CD14-positive monocyte (primary cell): ENCODE data around the gene GDPD4. TPM values are rescaled to one million over a fixed set of nuclear protein-coding genes. Genes with fewer than 3 reads are reported as not detected.

Experiments
- DNase-seq, 3 donors: peaks; one replicate each; pipeline ENCODE4 v3.0.0-alpha.2; 2011 to 2022
- H2AFZ ChIP-seq: 2 replicates; pipeline ENCODE4 v1.6.0; 2012; ENCODE audit warnings: mild to moderate bottlenecking, low read depth, low read length, inconsistent platforms; ENCODE audit not compliant: insufficient read depth, poor library complexity, severe bottlenecking
- H3K27ac ChIP-seq, 2 donors: 1 replicate in 1 of 2; 2 replicates in 1 of 2; pipeline ENCODE4 v1.5.1; 2012 to 2013; ENCODE audit warnings: low read length in 2 of 2, control low read depth in 1 of 2, inconsistent platforms in 1 of 2, low read depth in 1 of 2, mild to moderate bottlenecking in 1 of 2
- H3K27me3 ChIP-seq, 2 donors: one replicate each; pipeline versions ENCODE4 v1.6.0 to v1.6.1; 2011 to 2013; ENCODE audit warnings: low read length in 2 of 2; ENCODE audit not compliant: control insufficient read depth in 2 of 2, insufficient read depth in 2 of 2
- H3K36me3 ChIP-seq, 2 donors: replicated peaks in 1 of 2; 1 replicate in 1 of 2; 2 replicates in 1 of 2; pipeline versions ENCODE4 v1.5.1 to v1.6.1; 2012 to 2013; ENCODE audit warnings: low read length in 2 of 2, control low read depth in 1 of 2, inconsistent platforms in 1 of 2, mild to moderate bottlenecking in 1 of 2; ENCODE audit not compliant: insufficient read depth in 2 of 2, control insufficient read depth in 1 of 2
- H3K4me1 ChIP-seq, 2 donors: 1 replicate in 1 of 2; 2 replicates in 1 of 2; pipeline versions ENCODE4 v1.5.1 to v1.6.1; 2012 to 2013; ENCODE audit warnings: low read length in 2 of 2, control low read depth in 1 of 2, inconsistent platforms in 1 of 2, mild to moderate bottlenecking in 1 of 2, moderate library complexity in 1 of 2; ENCODE audit not compliant: insufficient read depth in 2 of 2, control insufficient read depth in 1 of 2
- H3K4me2 ChIP-seq: replicated peaks from 2 replicates; pipeline ENCODE3; 2012; ENCODE audit warnings: low read length, moderate library complexity, mild to moderate bottlenecking; ENCODE audit not compliant: poor library complexity, severe bottlenecking; ENCODE audit errors: extremely low read depth
- H3K4me3 ChIP-seq, 3 experiments: fragments of 200-600 bp in 1 of 3; sonication (generic) in 1 of 3; replicated peaks in 1 of 3; 1 replicate in 2 of 3; 2 replicates in 1 of 3; pipeline ENCODE4 v1.5.1; 2011 to 2013; ENCODE audit warnings: low read length in 3 of 3, mild to moderate bottlenecking in 3 of 3, control low read depth in 2 of 3, low read depth in 2 of 3, inconsistent platforms in 1 of 3, moderate library complexity in 1 of 3
- H3K79me2 ChIP-seq: 2 replicates; pipeline ENCODE4 v1.6.0; 2012; ENCODE audit warnings: mild to moderate bottlenecking, control low read depth, inconsistent platforms, low read length, moderate library complexity; ENCODE audit not compliant: insufficient read depth
- H3K9ac ChIP-seq: 2 replicates; pipeline ENCODE4 v1.6.0; 2017; ENCODE audit warnings: low read length, mild to moderate bottlenecking; ENCODE audit not compliant: insufficient read depth, poor library complexity, severe bottlenecking
- H3K9me3 ChIP-seq, 2 donors: replicated peaks in 1 of 2; 1 replicate in 1 of 2; 2 replicates in 1 of 2; pipeline versions ENCODE4 v1.5.1 to v1.6.1; 2012 to 2013; ENCODE audit warnings: low read length in 2 of 2, control low read depth in 1 of 2; ENCODE audit not compliant: control insufficient read depth in 1 of 2, insufficient read depth in 1 of 2
- H4K20me1 ChIP-seq: 2 replicates; pipeline ENCODE4 v1.6.0; 2012; ENCODE audit warnings: mild to moderate bottlenecking, low read length, control low read depth, moderate library complexity; ENCODE audit not compliant: insufficient read depth
- H3K27ac Mint-ChIP-seq, 7 donors: one replicate each; pipeline ENCODE4 v1.8.0; 2020; ENCODE audit warnings: mild to moderate bottlenecking in 7 of 7, mixed read lengths in 7 of 7, moderate library complexity in 6 of 7, inconsistent platforms in 2 of 7
- H3K27me3 Mint-ChIP-seq, 3 donors: one replicate each; pipeline ENCODE4 v1.8.0; 2021 to 2022; ENCODE audit warnings: low read depth in 3 of 3, mild to moderate bottlenecking in 3 of 3, mixed read lengths in 3 of 3, moderate library complexity in 3 of 3, inconsistent platforms in 1 of 3
- H3K36me3 Mint-ChIP-seq, 2 donors: one replicate each; pipeline ENCODE4 v1.8.0; 2020; ENCODE audit warnings: mixed read lengths in 2 of 2, inconsistent platforms in 1 of 2, mild to moderate bottlenecking in 1 of 2
- H3K4me1 Mint-ChIP-seq: one replicate; pipeline ENCODE4 v1.8.0; 2020; ENCODE audit warnings: mild to moderate bottlenecking, mixed read lengths
- H3K4me3 Mint-ChIP-seq, 2 donors: one replicate each; pipeline ENCODE4 v1.8.0; 2020; ENCODE audit warnings: mild to moderate bottlenecking in 2 of 2, mixed read lengths in 2 of 2, moderate library complexity in 1 of 2
- H3K9me3 Mint-ChIP-seq, 7 donors: one replicate each; pipeline ENCODE4 v1.8.0; 2020 to 2022; ENCODE audit warnings: mixed read lengths in 7 of 7, mild to moderate bottlenecking in 6 of 7, moderate library complexity in 6 of 7, inconsistent platforms in 2 of 7
- WGBS: methylation state at CpG from one replicate; pipeline ENCODE4 v1.1.5; 2013; ENCODE audit warnings: missing lambda C conversion rate; ENCODE audit not compliant: insufficient coverage; 5-methylcytosine and 5-hydroxymethylcytosine counted together
- intact Hi-C, 2 donors: fragments of 100-400 bp; cut with micrococcal nuclease; formaldehyde crosslinking; loops; one replicate each; pipeline versions ENCODE4 v1.15.0 to v1.15.1; 2023
- polyA plus RNA-seq, 3 donors: library from polyadenylated mRNA; depleted of rRNA in 1 of 3; unstranded in 2 of 3; stranded (reverse) in 1 of 3; fragments of 300-500 nt in 2 of 3; fragments of >200 nt in 1 of 3; fragmentation: Illumina TruSeq in 2 of 3; gene quantifications; 1 replicate in 2 of 3; 2 replicates in 1 of 3; pipeline ENCODE4 v1.2.3, GENCODE V29; 2012 to 2021
- TF ChIP-seq, protein P1 (sequence below): fragments of 200-600 bp; IDR thresholded peaks from one replicate; pipeline ENCODE4 v1.8.0; 2022; ENCODE audit warnings: antibody characterized with exemption, mild to moderate bottlenecking

Gene GDPD4
- polyA plus RNA-seq, 3 donors, result not detected

DNA sequence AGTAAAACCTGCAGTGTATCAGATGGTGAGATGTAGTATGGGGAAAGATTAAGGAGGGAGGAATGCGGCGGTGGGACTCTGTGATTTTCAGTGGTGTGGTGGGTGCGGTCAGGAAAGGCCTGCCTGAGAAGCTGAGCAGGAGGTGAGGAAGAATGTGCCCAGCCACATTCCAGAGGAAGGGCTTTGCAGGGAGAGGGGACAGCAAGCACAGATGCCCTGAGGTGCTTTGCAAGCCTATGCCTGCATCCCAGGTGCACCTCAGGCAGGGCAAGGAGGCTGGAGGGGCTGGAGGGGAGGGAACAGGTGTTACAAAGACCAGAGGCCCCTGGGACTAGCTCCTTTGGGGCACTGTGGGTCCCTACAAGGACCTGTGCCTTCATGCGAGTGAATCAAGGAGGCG is 131.4 kb downstream of the GDPD4 start:
- intact Hi-C loops, result no loop called here
- Histone ChIP-seq H2AFZ (no peak overlapping the region), H3K4me2 (no peak overlapping the region), H3K27me3 (no peaks in the 10 kb centered on the region), H3K27ac (no peak overlapping the region), H3K36me3 (no peaks in the 10 kb centered on the region), H3K9me3 (no peaks in the 10 kb centered on the region), H4K20me1 (no peaks in the 10 kb centered on the region), H3K9ac (no peak overlapping the region), H3K4me1 (peaks cover 20 to 22% of the 10 kb centered on the region in 2 donors), H3K4me3 (no peak overlapping the region), H3K79me2 (no peaks in the 10 kb centered on the region)
- no peaks in the 10 kb centered on the region for H3K36me3 Mint-ChIP-seq
- DNase-seq, result no peak
- peaks cover 3 to 7% (median 7%) of the 10 kb centered on the region in 3 donors for H3K27me3 Mint-ChIP-seq
- TF ChIP-seq, protein P1, sequence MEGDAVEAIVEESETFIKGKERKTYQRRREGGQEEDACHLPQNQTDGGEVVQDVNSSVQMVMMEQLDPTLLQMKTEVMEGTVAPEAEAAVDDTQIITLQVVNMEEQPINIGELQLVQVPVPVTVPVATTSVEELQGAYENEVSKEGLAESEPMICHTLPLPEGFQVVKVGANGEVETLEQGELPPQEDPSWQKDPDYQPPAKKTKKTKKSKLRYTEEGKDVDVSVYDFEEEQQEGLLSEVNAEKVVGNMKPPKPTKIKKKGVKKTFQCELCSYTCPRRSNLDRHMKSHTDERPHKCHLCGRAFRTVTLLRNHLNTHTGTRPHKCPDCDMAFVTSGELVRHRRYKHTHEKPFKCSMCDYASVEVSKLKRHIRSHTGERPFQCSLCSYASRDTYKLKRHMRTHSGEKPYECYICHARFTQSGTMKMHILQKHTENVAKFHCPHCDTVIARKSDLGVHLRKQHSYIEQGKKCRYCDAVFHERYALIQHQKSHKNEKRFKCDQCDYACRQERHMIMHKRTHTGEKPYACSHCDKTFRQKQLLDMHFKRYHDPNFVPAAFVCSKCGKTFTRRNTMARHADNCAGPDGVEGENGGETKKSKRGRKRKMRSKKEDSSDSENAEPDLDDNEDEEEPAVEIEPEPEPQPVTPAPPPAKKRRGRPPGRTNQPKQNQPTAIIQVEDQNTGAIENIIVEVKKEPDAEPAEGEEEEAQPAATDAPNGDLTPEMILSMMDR, result no peak
- H3K9me3 Mint-ChIP-seq, result peaks cover 0 to 1% (median 0%) of the 10 kb centered on the region in 7 donors
- peaks cover 21% of the 10 kb centered on the region for H3K4me1 Mint-ChIP-seq
- H3K4me3 Mint-ChIP-seq, result no peak overlapping the region
- no peak overlapping the region for H3K27ac Mint-ChIP-seq
- WGBS, result 97% methylated on average over 5 of the region's 5 CpGs

DNA sequence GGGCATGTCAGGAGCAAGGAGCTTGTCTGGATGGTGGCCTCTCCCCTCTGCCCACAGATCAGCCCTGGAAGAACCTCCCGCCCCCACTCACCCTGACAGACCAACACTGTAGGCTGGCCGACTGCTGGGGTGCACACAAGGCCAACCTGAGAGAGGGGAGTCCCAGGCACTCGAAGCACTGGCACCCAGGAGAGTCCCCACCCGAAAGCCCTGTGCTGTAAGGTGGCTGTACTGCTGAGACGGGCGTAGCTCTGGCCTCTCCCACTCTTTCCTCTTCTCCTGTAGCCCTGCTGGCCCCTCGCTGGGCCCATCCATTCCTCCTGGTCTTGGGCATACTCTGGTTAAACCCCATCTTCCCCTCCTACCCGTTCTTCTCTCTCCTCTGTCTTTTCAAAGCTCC is 133.7 kb downstream of the GDPD4 start:
- DNase-seq, result no peak
- Histone ChIP-seq H3K79me2 (no peaks in the 10 kb centered on the region), H3K27me3 (no peaks in the 10 kb centered on the region), H3K27ac (no peak overlapping the region), H4K20me1 (no peaks in the 10 kb centered on the region), H3K4me3 (no peak overlapping the region), H2AFZ (no peak overlapping the region), H3K9ac (no peak overlapping the region), H3K9me3 (no peaks in the 10 kb centered on the region), H3K4me2 (no peak overlapping the region), H3K4me1 (no peaks in the 10 kb centered on the region), H3K36me3 (no peaks in the 10 kb centered on the region)
- H3K27me3 Mint-ChIP-seq, result peaks cover 3 to 4% (median 3%) of the 10 kb centered on the region in 3 donors
- no peaks in the 10 kb centered on the region for H3K4me1 Mint-ChIP-seq
- intact Hi-C loops, result no loop called here
- TF ChIP-seq, protein P1, result no peak
- no peak overlapping the region for H3K27ac Mint-ChIP-seq
- WGBS, result 80% methylated on average over 4 of the region's 8 CpGs
- H3K9me3 Mint-ChIP-seq, result no peaks in the 10 kb centered on the region
- no peak overlapping the region for H3K4me3 Mint-ChIP-seq
- no peaks in the 10 kb centered on the region for H3K36me3 Mint-ChIP-seq
